Measurements from ENCODE around the gene COPA.

- no peak for TF ChIP-seq CTCF (IDR thresholded peaks at IDR 0.05; ENCODE audit: insufficient read depth, low read length, poor library complexity, severe bottlenecking)
- TF ChIP-seq EZH2phosphoT487 (conservative IDR thresholded peaks at IDR 0.05; ENCODE audit: low read length): no peak
These were observed 524 bp downstream of the COPA start for GRCh38 chr1:160342526-160342925.
